KOPT-K1 (cell line): Measurements from ENCODE around the gene SPACA7.

ENCODE experiments used
- H3K27ac ChIP-seq: fragments of 200-600 bp; sonication (generic); 2 replicates; pipeline ENCODE4 v1.5.1; 2016; ENCODE audit warnings: antibody characterized with exemption, mild to moderate bottlenecking, low read depth, low read length; ENCODE audit not compliant: poor library complexity, severe bottlenecking
- H3K36me3 ChIP-seq: fragments of 200-600 bp; sonication (generic); 2 replicates; pipeline ENCODE4 v1.5.1; 2017; ENCODE audit warnings: antibody characterized with exemption, mild to moderate bottlenecking, low read length, moderate library complexity; ENCODE audit not compliant: insufficient read depth
- H3K9me3 ChIP-seq: fragments of 200-600 bp; sonication (generic); 2 replicates; pipeline ENCODE4 v1.5.1; 2017; ENCODE audit warnings: antibody characterized with exemption, low read length, mild to moderate bottlenecking; ENCODE audit not compliant: insufficient read depth, poor library complexity, severe bottlenecking

SPACA7 gene

GRCh38 chr13:112445411-112446271, 69.5 kb downstream of the SPACA7 start:
- Histone ChIP-seq H3K36me3 (no peaks in the 10 kb centered on the region), H3K9me3 (no peaks in the 10 kb centered on the region), H3K27ac (no peak overlapping the region)

GRCh38 chr13:112446347-112446861, 70.2 kb downstream of the SPACA7 start:
- H3K9me3 ChIP-seq = no peaks in the 10 kb centered on the region
- no peak overlapping the region for H3K27ac ChIP-seq

GRCh38 chr13:112446867-112447266, 70.7 kb downstream of the SPACA7 start:
- Histone ChIP-seq H3K9me3 (no peaks in the 10 kb centered on the region), H3K27ac (no peak overlapping the region), H3K36me3 (no peaks in the 10 kb centered on the region)

More at GRCh38 chr13:112446347-112446861, 70.2 kb downstream of the SPACA7 start:
- H3K36me3 ChIP-seq = no peaks in the 10 kb centered on the region

- no peaks in the 10 kb centered on the region for H3K9me3 ChIP-seq
Measured at GRCh38 chr13:112447306-112447705, 71.2 kb downstream of the SPACA7 start.

GRCh38 chr13:112447761-112448603, 71.8 kb downstream of the SPACA7 start:
- no peaks in the 10 kb centered on the region for H3K9me3 ChIP-seq
- H3K36me3 ChIP-seq = no peaks in the 10 kb centered on the region
- H3K27ac ChIP-seq = no peak overlapping the region

More at GRCh38 chr13:112447306-112447705, 71.2 kb downstream of the SPACA7 start:
- H3K36me3 ChIP-seq = no peaks in the 10 kb centered on the region
- H3K27ac ChIP-seq = no peak overlapping the region

- no peaks in the 10 kb centered on the region for H3K36me3 ChIP-seq
- H3K9me3 ChIP-seq = no peaks in the 10 kb centered on the region
- no peak overlapping the region for H3K27ac ChIP-seq
Measured at GRCh38 chr13:112448621-112449544, 72.7 kb downstream of the SPACA7 start.

GRCh38 chr13:112449545-112449930, 73.4 kb downstream of the SPACA7 start:
- Histone ChIP-seq H3K36me3 (no peaks in the 10 kb centered on the region), H3K9me3 (no peaks in the 10 kb centered on the region), H3K27ac (no peak overlapping the region)

GRCh38 chr13:112450118-112450903, 74.2 kb downstream of the SPACA7 start:
- H3K9me3 ChIP-seq = no peaks in the 10 kb centered on the region
- no peaks in the 10 kb centered on the region for H3K36me3 ChIP-seq
- H3K27ac ChIP-seq = no peak overlapping the region

- H3K36me3 ChIP-seq = no peaks in the 10 kb centered on the region
- no peak overlapping the region for H3K27ac ChIP-seq
- H3K9me3 ChIP-seq = no peaks in the 10 kb centered on the region
Measured at GRCh38 chr13:112450904-112451240, 74.7 kb downstream of the SPACA7 start.

GRCh38 chr13:112451512-112452379, 75.6 kb downstream of the SPACA7 start:
- no peak overlapping the region for H3K27ac ChIP-seq

GRCh38 chr13:112452380-112453206, 76.4 kb downstream of the SPACA7 start:
- Histone ChIP-seq H3K27ac (no peak overlapping the region), H3K36me3 (no peaks in the 10 kb centered on the region), H3K9me3 (no peaks in the 10 kb centered on the region)

More at GRCh38 chr13:112451512-112452379, 75.6 kb downstream of the SPACA7 start:
- Histone ChIP-seq H3K9me3 (no peaks in the 10 kb centered on the region), H3K36me3 (no peaks in the 10 kb centered on the region)

- Histone ChIP-seq H3K9me3 (no peaks in the 10 kb centered on the region), H3K36me3 (no peaks in the 10 kb centered on the region), H3K27ac (no peak overlapping the region)
Measured at GRCh38 chr13:112453207-112453829, 77.2 kb downstream of the SPACA7 start.
